Limb (tissue), 2 donors: ENCODE results near the gene STK32B.
A peak's percentile ranks its signal among the peaks of the same experiment; 100 is the strongest.

Experiments used
- DNase-seq, 2 donors: peaks; one replicate each; pipeline ENCODE4 v3.0.0-alpha.2; 2016; ENCODE audit errors: extremely low spot score in 2 of 2

Gene STK32B

DNA sequence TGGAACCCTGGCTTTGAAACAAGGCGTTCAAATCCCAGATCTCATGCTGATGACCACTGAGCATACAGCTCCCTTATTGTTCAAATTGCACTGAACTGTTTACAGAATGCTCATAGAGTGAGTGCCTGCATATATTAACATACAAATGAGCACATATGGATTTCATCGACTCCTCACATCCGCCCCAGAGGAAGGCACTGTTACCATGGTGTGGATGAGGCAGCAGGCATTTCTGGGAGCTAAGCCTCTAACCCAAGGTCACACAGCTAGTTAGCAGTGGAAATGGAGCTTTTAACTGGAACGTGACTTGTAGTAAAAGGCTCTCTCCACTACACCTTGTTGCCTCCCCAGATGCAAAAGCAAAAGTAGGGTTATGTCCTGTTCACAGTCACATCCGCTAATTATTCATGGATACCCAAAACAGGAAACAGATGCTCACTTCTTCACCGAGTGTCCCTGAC lies 289.7 kb downstream of the STK32B start:
- no peak for DNase-seq

GRCh38 chr4:5341526-5341925 lies 290.2 kb downstream of the STK32B start:
- no peak for DNase-seq

DNA sequence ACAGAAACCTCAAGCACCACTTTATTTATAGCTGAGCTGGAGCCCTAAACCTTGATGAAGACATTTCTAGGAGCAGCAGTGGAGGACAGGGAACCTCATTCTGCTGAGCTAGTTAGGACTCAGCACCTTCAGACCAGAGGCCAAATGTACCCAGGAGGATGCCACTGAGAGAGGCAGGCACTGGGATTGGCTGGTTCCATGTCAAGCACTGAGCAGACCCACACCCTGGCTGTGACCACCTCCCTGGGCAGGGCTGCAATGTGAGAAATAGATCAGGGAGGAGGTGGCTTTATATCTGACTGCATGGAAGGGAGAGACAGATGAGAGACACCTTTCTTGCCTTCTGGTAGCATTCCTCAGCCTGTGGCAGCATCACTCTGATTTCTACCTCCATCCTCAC lies 304.6 kb downstream of the STK32B start:
- no peak for DNase-seq

GRCh38 chr4:5357870-5358269 lies 306.6 kb downstream of the STK32B start:
- no peak for DNase-seq

GRCh38 chr4:5361968-5362367 lies 310.7 kb downstream of the STK32B start:
- peak in 1 of 2 donors; percentile 24 for DNase-seq

GRCh38 chr4:5364406-5364805 lies 313.1 kb downstream of the STK32B start:
- no peak for DNase-seq

GRCh38 chr4:5365071-5366008 lies 314.1 kb downstream of the STK32B start:
- no peak for DNase-seq

- DNase-seq: no peak
Observed at GRCh38 chr4:5366009-5366386, 314.7 kb downstream of the STK32B start.

DNA sequence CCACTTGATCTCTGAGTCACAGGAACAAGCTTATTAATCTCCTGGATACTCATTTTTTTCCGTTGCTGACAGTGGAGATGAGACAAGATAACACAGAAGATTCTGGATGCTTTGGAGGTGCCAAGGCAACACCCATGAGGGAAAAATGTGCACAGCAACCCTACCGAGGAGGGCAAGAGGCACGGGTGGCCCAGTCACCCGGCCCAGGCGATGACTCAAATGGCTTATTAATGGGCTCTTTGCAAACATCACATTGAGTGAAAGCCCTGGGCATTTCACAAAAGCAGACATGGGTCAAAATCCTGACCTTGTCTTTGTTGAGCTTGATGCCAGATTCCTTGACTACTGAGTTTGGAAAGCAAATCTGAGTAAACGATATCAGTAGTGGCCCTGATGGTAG lies 315.1 kb downstream of the STK32B start:
- DNase-seq: no peak

DNA sequence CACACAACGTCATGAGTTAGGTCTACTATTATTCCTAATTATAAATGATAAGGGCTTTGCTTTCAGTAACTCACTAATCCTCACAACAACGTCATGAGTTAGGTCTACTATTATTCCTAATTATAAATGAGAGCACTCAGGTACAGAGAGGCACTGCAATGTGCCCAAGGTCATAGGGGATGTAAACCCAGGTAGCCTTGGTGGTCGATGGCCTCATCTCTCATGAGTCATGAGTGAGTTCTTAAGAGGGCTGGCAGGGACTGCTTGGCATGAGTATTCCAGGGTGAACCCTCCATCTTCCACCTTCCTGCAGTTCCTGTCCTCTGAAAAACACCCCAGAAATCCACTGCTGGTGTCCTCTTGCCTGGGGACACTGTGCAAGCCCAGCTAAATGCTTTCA lies 317.1 kb downstream of the STK32B start:
- no peak for DNase-seq

DNA sequence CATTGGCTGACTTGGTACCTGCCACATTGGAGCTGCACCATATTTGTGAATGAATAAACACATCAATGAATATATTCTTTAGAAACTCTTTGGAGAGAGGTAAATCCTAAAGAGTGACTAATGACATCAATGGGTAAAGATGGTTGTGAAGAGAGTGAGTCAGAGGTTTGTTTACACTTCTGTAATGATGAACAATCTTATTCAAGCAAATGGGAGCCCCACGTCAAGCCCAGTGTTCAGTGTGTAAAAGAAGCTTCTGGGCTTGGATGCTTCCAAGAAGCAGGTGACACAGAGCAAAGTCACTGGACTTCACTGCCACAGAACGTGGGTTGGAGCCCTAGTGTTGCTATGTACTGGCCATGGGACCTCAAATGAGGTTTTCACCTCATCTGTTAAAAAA lies 319.0 kb downstream of the STK32B start:
- no peak for DNase-seq

GRCh38 chr4:5371415-5372190 lies 320.3 kb downstream of the STK32B start:
- DNase-seq: no peak

DNA sequence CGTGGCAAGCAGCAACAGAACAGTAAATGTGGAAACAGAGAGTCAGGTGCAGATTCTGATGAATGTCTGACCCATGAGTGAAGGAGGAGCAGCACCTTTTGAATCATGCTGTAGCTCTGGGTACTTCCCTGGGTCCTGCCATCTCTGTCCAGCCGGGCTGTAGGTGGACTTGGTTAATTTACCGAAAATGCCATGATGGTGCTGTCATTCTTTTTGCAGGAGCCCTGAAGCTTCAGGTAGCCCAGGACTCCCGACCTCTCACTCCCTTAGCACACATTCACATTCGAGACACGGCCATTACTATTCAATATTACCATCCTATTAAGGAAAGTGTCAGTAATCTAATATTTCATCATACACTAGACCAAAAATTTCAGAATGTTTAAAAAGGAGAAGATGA lies 320.9 kb downstream of the STK32B start:
- no peak for DNase-seq

DNA sequence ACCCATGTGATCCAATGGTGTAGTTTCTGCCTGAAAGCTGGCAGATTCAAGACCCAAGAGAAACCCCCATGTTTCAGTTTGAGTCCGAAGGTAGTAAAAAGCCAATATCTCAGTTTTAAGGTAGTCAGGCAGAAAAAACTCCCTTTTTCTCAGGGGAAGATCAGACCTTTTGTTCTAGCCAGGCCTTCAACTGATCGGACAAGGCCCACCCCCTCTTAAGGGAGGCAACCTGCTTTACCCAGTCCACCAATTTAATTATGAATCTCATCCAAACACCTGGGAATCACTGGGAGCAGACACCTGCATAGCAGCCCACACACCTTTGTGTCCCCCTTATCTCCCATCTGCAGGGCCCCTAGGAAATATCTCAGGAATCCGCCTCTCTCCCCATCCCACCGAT lies 322.0 kb downstream of the STK32B start:
- DNase-seq: no peak

DNA sequence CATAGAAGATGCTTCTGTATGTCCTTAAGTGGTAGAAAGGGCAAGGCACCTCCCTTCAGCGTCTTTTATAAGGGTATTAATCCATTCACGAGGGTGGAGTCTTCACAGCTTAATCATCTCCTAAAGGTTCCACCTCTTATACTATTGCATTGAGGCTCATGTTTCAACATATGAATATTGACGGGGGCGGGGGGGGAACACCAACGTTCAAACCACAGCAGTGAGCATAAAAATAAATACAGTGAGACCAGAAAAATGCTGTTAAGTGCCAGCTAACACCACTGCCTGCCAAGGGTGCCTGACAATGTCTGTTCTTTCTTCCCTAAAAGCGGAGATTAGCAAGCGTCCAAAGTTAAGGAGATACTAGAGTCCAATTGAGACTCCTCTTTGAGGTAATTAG lies 323.3 kb downstream of the STK32B start:
- DNase-seq: no peak

DNA sequence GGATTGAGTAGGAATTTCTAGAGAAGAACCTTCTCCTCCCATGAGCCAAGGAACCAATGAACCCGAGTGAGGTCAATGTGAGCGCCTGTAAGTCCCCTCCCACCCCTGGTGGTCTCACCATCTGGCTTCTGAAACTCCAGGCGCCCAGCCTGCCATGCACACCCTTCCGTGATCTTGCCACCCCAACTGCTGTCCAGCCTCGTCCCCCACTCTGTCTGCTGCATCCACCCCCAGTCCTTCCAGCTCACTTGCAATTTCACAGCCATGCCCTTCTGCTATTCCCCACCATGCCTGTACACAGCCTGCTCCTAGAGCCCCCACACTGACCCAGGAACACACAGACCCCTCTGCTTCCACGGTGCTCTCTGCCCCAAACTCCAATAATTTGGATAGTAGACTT lies 323.7 kb downstream of the STK32B start:
- no peak for DNase-seq

GRCh38 chr4:5376015-5376414 lies 324.7 kb downstream of the STK32B start:
- DNase-seq: no peak

GRCh38 chr4:5378002-5378401 lies 326.7 kb downstream of the STK32B start:
- no peak for DNase-seq

DNA sequence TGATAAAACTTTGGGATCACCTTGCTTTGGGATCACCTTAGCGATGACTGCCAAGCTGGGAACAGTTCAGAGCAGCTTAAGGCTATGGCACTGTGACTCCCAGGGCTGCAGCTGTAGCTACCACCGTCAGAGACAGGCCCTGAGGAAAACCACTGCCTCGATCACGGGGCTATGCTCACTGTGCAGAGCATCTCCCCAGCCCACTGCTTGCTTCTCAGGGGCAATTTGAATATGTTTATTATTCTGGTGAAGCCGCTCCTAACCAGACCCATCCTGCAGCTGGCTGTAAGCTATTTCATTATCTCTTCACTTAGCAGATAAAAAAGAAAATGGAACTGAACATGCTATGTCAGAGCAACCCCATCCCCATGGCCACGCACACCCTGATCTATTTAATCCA lies 328.6 kb downstream of the STK32B start:
- DNase-seq: no peak

GRCh38 chr4:5381961-5382441 lies 330.7 kb downstream of the STK32B start:
- DNase-seq: no peak

- DNase-seq: no peak
Observed at GRCh38 chr4:5383191-5383980, 332.1 kb downstream of the STK32B start.
